HG03378 (cell line): ENCODE data around the gene F11R.
"Not testable (repeated sequence)": the region's sequence is repeated elsewhere in the genome, so short reads cannot be mapped to it uniquely, and the experiment has no call there.

ENCODE experiments used
- ATAC-seq: cut with Tn5 transposase; IDR thresholded peaks from one replicate; pipeline ENCODE4 v1.9.1; 2021; ENCODE audit warnings: mild to moderate bottlenecking, moderate library complexity; ENCODE audit not compliant: unreplicated experiment

The F11R gene

GRCh38 chr1:161020509-161021164 is at the start of gene F11R:
Gene F11R (minus strand): TSS chr1:161021152. CDS start chr1:161021073, 79 bp downstream.
- peak; percentile 33 for ATAC-seq

GRCh38 chr1:161069731-161070270 is 48.8 kb upstream of the F11R start, which contains the start of gene ARHGAP30:
Gene ARHGAP30 (minus strand): TSS chr1:161069891. CDS start chr1:161069624, 267 bp downstream.
- ATAC-seq, result peak; percentile 78

DNA sequence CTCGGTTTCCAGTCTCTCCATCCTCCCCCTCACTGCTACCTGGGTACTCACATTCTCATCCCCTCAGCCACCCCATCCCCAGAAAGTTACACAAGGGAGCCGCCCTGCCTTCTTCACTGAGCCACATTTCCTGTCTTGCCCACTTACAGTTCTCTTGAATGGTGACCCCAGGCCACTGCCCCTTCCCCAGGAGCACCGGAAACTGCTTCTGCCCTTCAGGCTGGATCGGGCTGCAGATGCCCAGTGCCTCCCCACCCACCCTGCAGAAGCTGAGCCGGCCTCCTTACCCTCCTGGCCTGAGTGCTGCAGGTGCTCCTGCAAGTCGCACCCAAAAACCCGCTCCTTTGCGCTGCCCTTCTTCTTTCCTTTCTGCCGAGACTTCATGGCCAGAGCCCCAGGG is 48.3 kb upstream of the F11R start:
- no peak for ATAC-seq

- ATAC-seq, result peak; percentile 47
Measured at GRCh38 chr1:161068306-161069234, 47.6 kb upstream of the F11R start.

DNA sequence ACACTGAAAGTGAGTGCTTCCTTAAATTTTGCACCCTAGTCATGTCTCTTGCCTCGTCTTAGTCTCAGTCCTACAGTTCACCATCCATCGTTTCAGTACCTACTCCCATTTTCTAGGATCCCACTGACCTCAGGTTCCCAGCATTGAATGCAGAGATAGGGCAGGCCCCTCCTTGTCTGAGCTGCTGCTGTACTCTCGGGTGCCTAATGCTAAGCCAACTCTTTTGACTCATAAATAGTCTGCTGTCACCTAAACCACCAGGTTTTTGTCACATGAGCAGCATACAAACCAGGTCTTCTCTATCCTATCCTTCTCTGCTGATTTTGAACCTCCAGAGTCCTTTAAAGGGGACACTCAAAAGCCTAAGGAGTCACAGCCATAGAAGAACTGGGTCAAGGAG is 45.7 kb upstream of the F11R start:
- ATAC-seq, result no peak

DNA sequence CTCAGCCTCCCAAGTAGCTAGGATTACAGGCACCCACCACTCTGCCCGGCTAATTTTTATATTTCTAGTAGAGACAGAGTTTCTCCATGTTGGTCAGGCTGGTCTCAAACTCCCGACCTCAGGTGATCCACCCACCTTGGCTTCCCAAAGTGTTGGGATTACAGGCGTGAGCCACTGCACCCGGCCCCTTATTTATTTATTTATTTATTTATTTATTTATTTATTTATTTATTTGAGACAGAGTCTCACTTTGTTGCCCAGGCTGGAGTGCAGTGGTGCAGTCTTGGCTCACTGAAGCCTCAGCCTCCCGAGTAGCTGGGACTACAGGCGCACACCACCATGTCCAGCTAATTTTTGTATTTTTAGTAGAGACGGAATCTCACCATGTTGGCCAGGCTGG is 44.7 kb upstream of the F11R start:
- not testable (repeated sequence) for ATAC-seq

- not testable (repeated sequence) for ATAC-seq
Measured at GRCh38 chr1:161063936-161064335, 43.0 kb upstream of the F11R start.

- ATAC-seq, result no peak
Measured at GRCh38 chr1:161061419-161061818, 40.5 kb upstream of the F11R start.

GRCh38 chr1:161059293-161059692 is 38.3 kb upstream of the F11R start:
- ATAC-seq, result no peak

- ATAC-seq, result no peak
Measured at GRCh38 chr1:161054805-161055204, 33.9 kb upstream of the F11R start.

- no peak for ATAC-seq
Measured at GRCh38 chr1:161054232-161054631, 33.3 kb upstream of the F11R start.

- no peak for ATAC-seq
Measured at GRCh38 chr1:161052899-161053298, 31.9 kb upstream of the F11R start.

DNA sequence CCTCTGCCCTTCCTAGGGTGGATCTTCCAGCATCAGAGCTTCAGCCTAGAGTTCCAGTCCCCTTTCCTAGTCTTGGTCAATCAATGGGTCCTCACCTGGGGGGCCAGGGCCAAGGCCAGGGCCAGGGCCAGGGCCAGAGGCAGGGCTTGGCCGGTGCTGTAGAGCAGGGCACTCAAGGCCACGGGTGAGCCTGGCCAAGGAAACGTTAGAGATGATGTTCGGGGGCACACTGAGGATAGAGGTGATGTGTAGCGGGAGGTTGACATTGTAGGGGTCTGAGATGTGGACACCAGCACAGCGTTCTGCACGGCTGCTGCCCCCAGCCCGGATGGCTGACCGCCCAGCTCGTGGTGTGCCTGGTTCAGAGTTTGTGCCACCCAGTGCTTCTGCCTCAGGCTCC is 30.3 kb upstream of the F11R start:
- ATAC-seq, result no peak

DNA sequence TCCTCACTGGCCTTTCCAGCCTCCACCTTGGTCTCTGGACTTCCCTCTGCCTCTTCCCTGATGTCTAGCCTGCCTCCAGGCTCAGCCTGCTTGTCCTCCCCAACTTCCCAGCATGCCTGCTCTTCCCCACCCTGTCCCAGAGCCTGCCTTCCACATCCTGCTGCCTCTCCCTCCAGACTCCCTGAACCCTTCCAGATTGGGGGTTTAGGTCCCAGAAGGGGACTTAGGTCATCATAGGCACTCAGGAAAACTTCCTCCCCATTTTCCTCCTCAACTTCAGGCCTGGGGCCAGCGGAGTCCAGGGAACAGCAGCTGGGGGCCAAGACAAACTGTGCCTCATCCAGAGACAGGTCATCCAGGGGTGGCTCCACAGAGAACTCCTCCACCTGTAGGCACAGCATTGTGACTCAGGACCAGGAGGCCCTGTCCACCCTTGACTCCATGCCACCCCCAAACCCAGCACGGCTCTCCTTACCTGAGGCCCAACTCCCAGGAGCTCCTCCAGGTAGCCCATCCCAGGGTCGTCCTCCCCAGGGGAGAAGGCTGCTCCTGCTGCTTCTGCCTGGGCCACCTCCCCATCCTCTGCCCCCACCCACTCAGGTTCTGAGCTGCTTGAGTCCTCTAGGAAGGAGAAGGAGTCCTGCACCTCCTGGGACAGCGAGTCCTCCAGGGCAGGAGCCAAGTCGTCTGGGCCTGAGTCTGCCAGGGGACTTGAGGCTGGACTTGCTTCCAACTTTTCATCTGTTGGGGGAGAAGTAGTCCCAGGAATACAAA is 28.2 kb upstream of the F11R start:
- ATAC-seq, result no peak

GRCh38 chr1:161047436-161048420 is 26.8 kb upstream of the F11R start:
- ATAC-seq, result no peak

- ATAC-seq, result peak; percentile 33
Measured at GRCh38 chr1:161046605-161047228, 25.8 kb upstream of the F11R start.

DNA sequence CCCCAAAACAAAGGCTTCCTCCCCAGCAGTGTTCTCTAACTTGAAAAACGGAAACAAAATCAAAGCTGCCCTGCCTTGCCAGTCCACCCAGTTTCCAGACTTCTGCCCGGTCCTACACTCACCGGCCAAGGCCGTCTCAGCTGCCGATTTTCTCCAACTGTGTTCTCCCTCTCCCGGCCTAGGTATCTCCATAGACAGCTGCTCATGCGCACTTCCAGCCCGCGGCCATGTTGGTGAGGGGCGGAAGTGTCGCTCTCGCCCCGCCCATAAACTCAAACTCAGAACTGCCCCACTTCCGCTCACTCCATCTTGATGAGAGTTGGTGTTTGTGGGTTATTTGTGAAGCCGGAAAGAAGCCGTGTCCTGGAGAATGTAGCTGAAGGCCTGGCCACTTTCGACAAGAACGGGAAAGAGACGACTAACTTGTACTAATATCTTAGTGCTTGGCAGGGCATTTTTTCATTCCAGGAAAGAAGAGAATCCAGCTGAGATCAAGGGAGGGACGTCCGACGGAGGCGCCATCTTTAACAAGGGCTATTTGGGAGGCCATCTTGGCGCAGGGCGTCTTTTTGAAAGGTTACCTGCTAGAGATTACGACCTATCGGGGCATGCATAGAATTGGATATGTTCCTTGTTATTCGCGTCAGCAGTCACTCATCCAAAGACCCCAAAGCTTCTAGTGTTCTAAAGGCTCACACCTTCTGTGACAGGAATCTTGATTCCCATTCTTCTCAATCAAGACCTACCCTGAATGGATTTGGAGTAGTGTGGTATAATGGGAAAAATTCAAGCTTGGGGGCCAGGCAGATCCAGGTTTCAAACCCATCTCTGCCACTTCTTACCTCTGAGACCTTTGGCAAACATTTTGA is 25.0 kb upstream of the F11R start, which contains the start of gene USF1:
Gene USF1, minus strand, starts transcription at position 242 of the 869 bp plus-strand sequence. CDS start 2,702 bp downstream, outside the sequence.
- ATAC-seq, result peak; percentile 58
